ENCODE results near the gene CUX1.
"Not testable (repeated sequence)": the region's sequence is repeated elsewhere in the genome, so short reads cannot be mapped to it uniquely, and the experiment has no call there.

The CUX1 gene

GRCh38 chr7:101833799-101834198, 16.4 kb downstream of the CUX1 start:
- no peak overlapping the region for H3K4me3 ChIP-seq (replicated peaks; ENCODE audit: insufficient read depth, low read length)
- TF ChIP-seq REST (IDR thresholded peaks at IDR 0.05; ENCODE audit: insufficient replicate concordance, low read depth) (no peak), CTCF (IDR thresholded peaks at IDR 0.05; ENCODE audit: insufficient read depth, low read length) (no peak), GABPA (IDR thresholded peaks at IDR 0.05; ENCODE audit: low read depth) (no peak), POLR2AphosphoS5 (IDR thresholded peaks at IDR 0.05; ENCODE audit: low read depth) (no peak), SPI1 (IDR thresholded peaks at IDR 0.05; ENCODE audit: borderline replicate concordance, low read depth) (no peak)
- H3K27me3 ChIP-seq (ENCODE audit: insufficient read depth, poor library complexity, severe bottlenecking), result no peaks in the 10 kb centered on the region
- DNase-seq (ENCODE audit: low read depth in 1 of 2, low spot score in 1 of 2), result no peak
- no peak overlapping the region for H3K27ac ChIP-seq (replicated peaks)

- no peak for TF ChIP-seq SPI1 (IDR thresholded peaks at IDR 0.05; ENCODE audit: borderline replicate concordance, low read depth)
- TF ChIP-seq REST (IDR thresholded peaks at IDR 0.05; ENCODE audit: insufficient replicate concordance, low read depth), result no peak
- TF ChIP-seq GABPA (IDR thresholded peaks at IDR 0.05; ENCODE audit: low read depth), result no peak
- no peak for TF ChIP-seq CTCF (IDR thresholded peaks at IDR 0.05; ENCODE audit: insufficient read depth, low read length)
- TF ChIP-seq POLR2AphosphoS5 (IDR thresholded peaks at IDR 0.05; ENCODE audit: low read depth), result no peak
- H3K27ac ChIP-seq (replicated peaks), result no peak overlapping the region
- no peaks in the 10 kb centered on the region for H3K27me3 ChIP-seq (ENCODE audit: insufficient read depth, poor library complexity, severe bottlenecking)
- H3K4me3 ChIP-seq (replicated peaks; ENCODE audit: insufficient read depth, low read length), result no peak overlapping the region
- no peak for DNase-seq (ENCODE audit: low read depth in 1 of 2, low spot score in 1 of 2)
Observed at GRCh38 chr7:101835136-101835535, 17.7 kb downstream of the CUX1 start.

GRCh38 chr7:101837433-101837832, 20.0 kb downstream of the CUX1 start:
- H3K27ac ChIP-seq (replicated peaks); H3K4me3 ChIP-seq (replicated peaks; ENCODE audit: insufficient read depth, low read length); H3K27me3 ChIP-seq (ENCODE audit: insufficient read depth, poor library complexity, severe bottlenecking); DNase-seq (ENCODE audit: low read depth in 1 of 2, low spot score in 1 of 2): not testable (repeated sequence)

- H3K4me3 ChIP-seq (replicated peaks; ENCODE audit: insufficient read depth, low read length), result no peak overlapping the region
- TF ChIP-seq REST (IDR thresholded peaks at IDR 0.05; ENCODE audit: insufficient replicate concordance, low read depth), result no peak
- no peak for TF ChIP-seq POLR2AphosphoS5 (IDR thresholded peaks at IDR 0.05; ENCODE audit: low read depth)
- no peak for TF ChIP-seq GABPA (IDR thresholded peaks at IDR 0.05; ENCODE audit: low read depth)
- TF ChIP-seq SPI1 (IDR thresholded peaks at IDR 0.05; ENCODE audit: borderline replicate concordance, low read depth), result no peak
- no peak for TF ChIP-seq CTCF (IDR thresholded peaks at IDR 0.05; ENCODE audit: insufficient read depth, low read length)
- DNase-seq (ENCODE audit: low read depth in 1 of 2, low spot score in 1 of 2), result no peak
- H3K27me3 ChIP-seq (ENCODE audit: insufficient read depth, poor library complexity, severe bottlenecking), result no peaks in the 10 kb centered on the region
- no peak overlapping the region for H3K27ac ChIP-seq (replicated peaks)
Observed at GRCh38 chr7:101838837-101839483, 21.5 kb downstream of the CUX1 start.

Measured in HL-60 (cell line).